Osteoblast (primary cell): ENCODE data around the gene AKR7A3. TPM values are rescaled to one million over a fixed set of nuclear protein-coding genes. Genes with fewer than 3 reads are reported as not detected.

ENCODE experiments used
- DNase-seq: peaks from one replicate; pipeline ENCODE4 v3.0.0; 2011; ENCODE audit warnings: low spot score, mixed read lengths; ENCODE audit not compliant: insufficient read length; ENCODE audit errors: missing footprints
- H2AFZ ChIP-seq: 2 replicates; pipeline ENCODE4 v1.6.0; 2011; ENCODE audit warnings: mild to moderate bottlenecking, low read length
- H3K27ac ChIP-seq: 2 replicates; pipeline ENCODE4 v1.5.1; 2011; ENCODE audit warnings: mild to moderate bottlenecking, low read depth, low read length, moderate library complexity
- H3K27me3 ChIP-seq: 2 replicates; pipeline ENCODE4 v1.6.0; 2012; ENCODE audit warnings: mild to moderate bottlenecking, control low read depth, inconsistent platforms, low read length, moderate library complexity; ENCODE audit not compliant: insufficient read depth
- H3K36me3 ChIP-seq: 2 replicates; pipeline ENCODE4 v1.5.1; 2011; ENCODE audit warnings: mild to moderate bottlenecking, low read length, control low read depth, moderate library complexity; ENCODE audit not compliant: insufficient read depth
- H3K4me1 ChIP-seq: 2 replicates; pipeline ENCODE4 v1.5.1; 2011; ENCODE audit warnings: mild to moderate bottlenecking, low read length, control low read depth, moderate library complexity; ENCODE audit not compliant: insufficient read depth
- H3K4me2 ChIP-seq: 2 replicates; pipeline ENCODE4 v1.6.0; 2011; ENCODE audit warnings: mild to moderate bottlenecking, low read length; ENCODE audit not compliant: insufficient read depth
- H3K4me3 ChIP-seq: fragments of 200-600 bp; sonication (generic); 3 replicates; pipeline ENCODE4 v1.5.1; 2012; ENCODE audit warnings: mild to moderate bottlenecking, low read length, inconsistent platforms; ENCODE audit not compliant: insufficient read depth
- H3K79me2 ChIP-seq: 2 replicates; pipeline ENCODE4 v1.6.0; 2012; ENCODE audit warnings: mild to moderate bottlenecking, low read length, control low read depth, inconsistent platforms; ENCODE audit not compliant: insufficient read depth
- H3K9me3 ChIP-seq: 2 replicates; pipeline ENCODE4 v1.5.1; 2011; ENCODE audit warnings: low read depth, low read length, control low read depth
- H4K20me1 ChIP-seq: 2 replicates; pipeline ENCODE4 v1.6.0; 2012; ENCODE audit warnings: mild to moderate bottlenecking, low read length, control low read depth; ENCODE audit not compliant: insufficient read depth
- CTCF ChIP-seq: IDR thresholded peaks from 2 replicates; pipeline ENCODE4 v1.5.1; 2011; ENCODE audit warnings: mild to moderate bottlenecking, low read depth, low read length, moderate library complexity; ENCODE audit errors: extremely low read depth
- total RNA-seq: library from RNA; depleted of rRNA; stranded (reverse); fragments of >200 nt; gene quantifications from 2 replicates; pipeline ENCODE4 v1.2.3, GENCODE V29; 2012

Gene AKR7A3
- total RNA-seq, 1 donor: 0.72 TPM

GRCh38 chr1:19313961-19314882 lies 25.7 kb upstream of the AKR7A3 start:
- H3K27me3 ChIP-seq: no peaks in the 10 kb centered on the region
- H3K27ac ChIP-seq: no peak overlapping the region
- H4K20me1 ChIP-seq: peaks cover 31% of the 10 kb centered on the region
- no peak for TF ChIP-seq CTCF
- peaks cover 15% of the 10 kb centered on the region for H3K36me3 ChIP-seq
- DNase-seq: peak; percentile 63
- H2AFZ ChIP-seq: no peak overlapping the region
- no peaks in the 10 kb centered on the region for H3K9me3 ChIP-seq
- H3K4me3 ChIP-seq: no peak overlapping the region
- no peak overlapping the region for H3K4me2 ChIP-seq
- H3K4me1 ChIP-seq: peaks cover 19% of the 10 kb centered on the region
- H3K79me2 ChIP-seq: peaks cover 84% of the 10 kb centered on the region

GRCh38 chr1:19313636-19313959 lies 25.0 kb upstream of the AKR7A3 start:
- DNase-seq: peak; percentile 73
- no peak overlapping the region for H3K4me3 ChIP-seq
- peaks cover 85% of the 10 kb centered on the region for H3K79me2 ChIP-seq
- peaks cover 12% of the 10 kb centered on the region for H3K36me3 ChIP-seq
- H3K27me3 ChIP-seq: no peaks in the 10 kb centered on the region
- no peak for TF ChIP-seq CTCF
- no peak overlapping the region for H2AFZ ChIP-seq
- no peak overlapping the region for H3K27ac ChIP-seq
- no peaks in the 10 kb centered on the region for H3K9me3 ChIP-seq
- H3K4me2 ChIP-seq: peak overlapping the region; percentile 82
- peaks cover 37% of the 10 kb centered on the region for H4K20me1 ChIP-seq
- H3K4me1 ChIP-seq: peaks cover 24% of the 10 kb centered on the region

- peak; percentile 56 for DNase-seq
- Histone ChIP-seq H3K4me1 (peaks cover 24% of the 10 kb centered on the region), H3K9me3 (no peaks in the 10 kb centered on the region), H3K27me3 (no peaks in the 10 kb centered on the region), H3K36me3 (peaks cover 13% of the 10 kb centered on the region), H3K27ac (peak overlapping the region; percentile 86), H2AFZ (peak overlapping the region; percentile 87), H3K4me3 (peak overlapping the region; percentile 89), H3K79me2 (peaks cover 87% of the 10 kb centered on the region), H4K20me1 (peaks cover 39% of the 10 kb centered on the region), H3K4me2 (peak overlapping the region; percentile 82)
- TF ChIP-seq CTCF: no peak
These were observed 24.4 kb upstream of the AKR7A3 start for GRCh38 chr1:19312782-19313635.
